Ishikawa (cell line): ENCODE data around the gene GPT2.

Experiments used
- CEBPB ChIP-seq: IDR thresholded peaks from 2 replicates; pipeline ENCODE4 v1.6.1; 2012
- CREB1 ChIP-seq: IDR thresholded peaks from 2 replicates; pipeline ENCODE4 v1.6.1; 2012; ENCODE audit warnings: low read depth
- EGR1 ChIP-seq: IDR thresholded peaks from 2 replicates; pipeline ENCODE4 v1.6.1; 2012
- EP300 ChIP-seq: IDR thresholded peaks from 2 replicates; pipeline ENCODE4 v1.6.1; 2012; ENCODE audit warnings: borderline replicate concordance
- FOXM1 ChIP-seq: IDR thresholded peaks from 2 replicates; pipeline ENCODE4 v1.6.1; 2012; ENCODE audit warnings: low read depth, borderline replicate concordance
- MAX ChIP-seq: IDR thresholded peaks from 2 replicates; pipeline ENCODE4 v1.6.1; 2012
- RAD21 ChIP-seq: IDR thresholded peaks from 2 replicates; pipeline ENCODE4 v1.6.1; 2012; ENCODE audit warnings: low read depth
- REST ChIP-seq: IDR thresholded peaks from 2 replicates; pipeline ENCODE4 v1.6.1; 2012; ENCODE audit warnings: low read depth, mild to moderate bottlenecking
- TAF1 ChIP-seq: IDR thresholded peaks from 2 replicates; pipeline ENCODE4 v1.6.1; 2012; ENCODE audit warnings: low read depth, mild to moderate bottlenecking
- TCF12 ChIP-seq: IDR thresholded peaks from 2 replicates; pipeline ENCODE4 v1.6.1; 2012; ENCODE audit warnings: low read depth
- TEAD4 ChIP-seq: IDR thresholded peaks from 2 replicates; pipeline ENCODE4 v1.6.1; 2012
- USF1 ChIP-seq: IDR thresholded peaks from 2 replicates; pipeline ENCODE4 v1.6.1; 2012
- YY1 ChIP-seq: IDR thresholded peaks from 2 replicates; pipeline ENCODE4 v1.6.1; 2012; ENCODE audit warnings: low read depth

GRCh38 chr16:46836534-46837530 is 47.3 kb upstream of the GPT2 start:
- TF ChIP-seq YY1 (no peak), RAD21 (no peak), EP300 (no peak), EGR1 (no peak), FOXM1 (no peak), CEBPB (no peak), CREB1 (no peak), USF1 (no peak), MAX (no peak), TAF1 (no peak), REST (no peak), TCF12 (no peak), TEAD4 (no peak)
